Activated CD8-positive, alpha-beta memory T cell treated with anti-CD3 and anti-CD28 coated beads for 4 hours (primary cell): Measurements from ENCODE around the gene HBS1L.

Experiments
- DNase-seq, 2 donors: peaks; one replicate each; pipeline ENCODE4 v3.0.0-alpha.2; 2020; ENCODE audit warnings: low read depth in 2 of 2

Gene HBS1L

DNA sequence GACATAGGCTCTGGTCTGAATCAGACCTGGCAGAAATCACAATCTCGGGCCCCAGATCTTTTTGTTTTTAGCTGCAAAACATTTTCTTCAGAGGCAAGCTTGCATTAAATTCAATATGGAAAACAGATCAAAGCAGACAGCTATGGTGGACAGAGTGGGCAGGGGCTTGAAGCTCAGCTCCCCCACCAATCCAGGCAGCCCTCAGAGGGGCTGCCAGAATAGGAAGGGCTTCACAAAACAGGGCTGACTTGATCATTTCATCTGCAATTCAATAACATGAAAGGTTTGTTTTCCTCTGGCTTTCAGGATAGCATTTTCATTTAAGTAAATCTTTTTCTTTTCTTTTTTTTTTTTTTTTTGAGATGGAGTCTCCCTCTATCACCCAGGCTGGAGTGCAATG, 55.5 kb downstream of the HBS1L start:
- no peak for DNase-seq

DNA sequence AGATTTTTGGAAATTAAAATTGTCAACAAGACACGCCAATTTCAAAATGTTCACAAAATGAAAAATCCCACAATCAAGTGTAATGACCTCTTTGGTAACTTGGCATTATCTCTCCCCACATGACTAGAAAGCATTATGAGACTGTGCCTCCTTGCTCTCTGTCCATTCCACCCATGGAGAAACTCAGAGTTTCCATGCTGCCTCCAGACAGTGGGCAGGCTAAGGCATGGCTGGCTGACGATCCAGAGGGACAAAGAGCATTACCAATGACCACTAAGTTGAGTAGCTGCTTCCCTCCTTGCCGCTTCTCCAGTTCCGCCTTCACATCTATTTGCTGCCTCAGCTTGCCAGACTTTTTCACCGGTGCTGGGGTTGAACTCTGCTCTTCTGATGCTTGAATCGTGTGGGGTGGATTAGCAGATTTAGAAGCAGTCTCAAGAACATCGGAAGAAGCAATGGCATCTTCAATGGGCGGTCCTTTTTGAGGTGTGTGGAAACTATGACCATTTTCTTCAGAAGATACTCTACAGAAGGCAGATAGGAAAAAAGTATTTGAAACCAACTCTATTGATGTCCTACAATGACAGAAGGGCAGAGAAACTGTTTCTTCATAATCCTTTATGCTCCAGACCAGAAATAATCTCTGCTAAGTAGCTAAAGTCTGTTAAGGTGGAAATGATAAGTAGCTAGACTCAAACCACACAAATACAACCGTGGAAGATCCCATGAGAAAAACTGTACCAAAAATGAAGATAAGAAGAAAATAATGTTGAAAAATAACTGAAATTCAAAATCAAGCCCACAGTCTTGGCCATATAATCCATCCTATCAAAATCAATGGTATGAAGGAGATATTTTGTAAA, 57.3 kb downstream of the HBS1L start:
- DNase-seq, result no peak

DNA sequence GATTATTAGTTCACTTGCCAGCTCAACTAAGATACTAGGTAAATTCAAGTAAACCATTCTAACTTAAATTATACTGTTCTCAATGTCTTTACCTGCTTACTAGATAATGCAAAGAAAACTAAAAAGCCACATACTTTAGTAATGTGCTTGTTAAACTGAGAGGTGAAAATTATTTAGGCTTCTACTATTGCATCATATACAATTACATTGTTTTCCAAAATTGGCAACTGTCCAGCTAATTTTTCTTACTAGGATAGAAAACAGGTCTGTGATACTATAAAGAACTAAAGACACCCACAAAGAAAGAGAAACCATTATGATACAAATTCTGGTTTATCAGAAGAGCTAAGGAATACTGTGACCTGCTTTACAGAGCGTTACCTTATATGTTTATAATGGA, 59.1 kb downstream of the HBS1L start:
- no peak for DNase-seq

DNA sequence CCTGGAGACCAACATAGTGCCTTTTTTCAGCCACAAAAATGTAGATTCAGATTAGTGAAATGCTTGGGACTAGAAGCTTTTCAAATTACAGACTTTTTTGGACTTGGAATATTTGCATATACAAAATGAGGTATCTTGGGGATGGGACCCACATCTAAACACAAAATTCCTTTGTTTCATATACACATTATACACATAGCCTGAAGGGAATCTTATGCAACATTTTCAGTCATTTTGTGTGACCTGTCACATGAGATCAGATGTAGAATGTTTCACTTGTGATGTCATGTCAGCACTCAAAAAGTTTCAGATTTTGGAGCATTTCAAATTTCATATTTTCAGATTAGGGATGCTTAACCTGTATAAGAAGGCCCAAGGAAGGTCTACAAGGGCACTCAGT, 60.2 kb downstream of the HBS1L start:
- no peak for DNase-seq

DNA sequence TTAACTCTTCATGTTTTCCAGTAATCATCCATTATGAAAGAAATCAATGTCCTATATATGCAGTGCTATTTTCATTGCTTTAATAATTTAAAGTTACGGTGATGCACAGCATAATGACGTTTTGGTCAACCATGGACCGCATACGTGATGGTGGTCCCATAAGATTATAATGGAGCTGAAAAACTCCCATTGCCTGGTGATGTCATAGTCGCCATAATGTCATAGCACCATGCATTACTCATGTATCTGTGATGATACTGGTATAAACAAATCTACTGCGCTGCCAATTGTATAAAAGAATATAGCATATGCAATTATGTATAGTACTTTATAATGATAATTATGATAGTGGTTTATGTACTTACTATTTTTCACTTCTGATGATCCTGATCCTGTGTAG, 62.5 kb downstream of the HBS1L start:
- no peak for DNase-seq

DNA sequence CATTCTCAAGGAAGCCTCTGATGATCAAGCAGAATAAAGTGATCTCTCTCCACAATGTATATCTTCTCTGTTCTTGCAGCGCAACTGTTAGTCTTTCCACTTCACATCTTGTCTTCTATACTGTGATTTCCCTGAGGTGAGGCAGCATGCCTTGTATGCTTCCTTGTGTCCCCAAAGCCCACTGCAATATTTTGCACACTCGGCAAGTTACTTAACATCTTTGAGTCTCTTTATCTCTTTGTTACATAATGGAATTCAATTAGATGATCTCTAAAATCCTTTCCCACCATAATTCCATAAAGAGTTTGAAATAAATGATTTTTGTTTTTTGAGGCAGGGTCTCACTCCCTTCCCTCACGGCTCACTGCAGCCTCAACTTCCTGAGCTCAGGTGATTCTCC, 64.4 kb downstream of the HBS1L start:
- DNase-seq, result no peak

DNA sequence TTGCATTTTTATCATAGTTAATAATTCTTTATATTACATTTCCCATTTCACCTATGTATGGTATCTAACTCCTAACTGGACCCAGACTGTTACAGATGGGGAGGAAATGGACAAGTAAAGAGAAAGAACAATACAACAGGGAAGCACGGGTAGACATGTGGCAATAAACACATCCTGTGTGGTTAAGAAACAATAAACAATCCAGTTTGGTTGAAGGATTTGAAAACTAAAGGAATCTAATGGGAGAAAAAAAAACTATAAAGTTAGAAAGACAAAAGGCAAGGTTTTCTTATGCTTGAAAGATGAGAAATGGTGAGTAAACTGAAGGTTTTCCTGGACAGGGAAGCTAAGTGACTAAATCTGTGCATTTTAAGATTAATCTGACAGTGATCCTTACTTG, 69.8 kb downstream of the HBS1L start:
- DNase-seq, result no peak

DNA sequence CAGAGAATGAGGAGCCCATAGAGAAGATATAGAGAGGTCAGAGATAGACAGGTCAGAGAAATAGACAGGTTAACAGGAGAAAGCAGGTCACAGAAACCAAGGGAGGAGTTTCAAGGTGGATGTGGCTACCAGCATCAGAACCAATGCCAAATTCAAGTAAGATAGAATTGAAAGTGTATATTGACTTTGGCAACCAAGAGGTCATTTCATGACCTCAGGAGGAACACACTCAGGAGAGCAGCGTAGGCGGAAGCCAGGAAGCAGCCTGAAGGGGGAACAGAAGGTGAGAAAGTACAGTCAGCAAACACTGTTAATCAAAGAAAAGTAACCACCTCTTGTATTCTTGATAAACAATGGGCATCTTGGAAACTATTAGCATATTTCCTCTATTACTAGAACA, 70.8 kb downstream of the HBS1L start:
- DNase-seq, result no peak

DNA sequence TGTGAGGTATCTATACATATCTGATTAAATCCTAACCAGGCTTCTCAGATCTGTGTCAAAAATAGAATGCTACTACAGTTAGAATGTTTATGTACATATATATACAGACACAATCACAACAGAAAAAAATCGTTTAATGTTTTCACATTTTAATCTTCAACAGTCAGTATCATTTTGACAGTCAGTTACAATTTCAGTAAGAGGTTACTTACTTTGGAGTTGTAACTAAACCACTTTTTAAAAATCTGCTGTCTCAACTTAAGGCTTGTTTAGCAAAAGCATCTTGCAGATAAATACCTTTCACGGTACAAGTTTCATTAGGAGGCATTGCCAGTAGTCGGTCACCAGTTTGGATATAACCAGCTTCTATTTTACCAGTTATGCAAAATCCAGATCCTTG, 72.5 kb downstream of the HBS1L start:
- no peak for DNase-seq

DNA sequence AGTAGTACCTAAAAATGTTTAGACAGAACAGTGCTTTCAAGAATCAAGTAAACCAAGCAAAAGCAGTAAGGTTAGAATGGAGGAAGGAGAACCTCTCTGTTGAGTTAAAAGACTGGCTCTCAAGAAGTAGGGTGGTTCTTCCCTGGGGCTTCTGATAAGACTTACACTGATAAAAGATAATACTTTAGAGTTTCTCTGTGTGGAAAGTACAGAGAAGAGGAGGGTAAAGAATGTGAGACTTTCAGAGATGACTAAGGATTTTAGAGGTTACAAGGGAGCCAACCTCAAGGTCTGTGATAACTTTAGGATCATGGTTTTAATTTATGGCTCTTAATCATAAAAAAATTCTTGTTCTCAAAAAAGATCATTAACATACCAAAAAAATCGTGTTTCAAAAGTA, 73.8 kb downstream of the HBS1L start:
- no peak for DNase-seq

DNA sequence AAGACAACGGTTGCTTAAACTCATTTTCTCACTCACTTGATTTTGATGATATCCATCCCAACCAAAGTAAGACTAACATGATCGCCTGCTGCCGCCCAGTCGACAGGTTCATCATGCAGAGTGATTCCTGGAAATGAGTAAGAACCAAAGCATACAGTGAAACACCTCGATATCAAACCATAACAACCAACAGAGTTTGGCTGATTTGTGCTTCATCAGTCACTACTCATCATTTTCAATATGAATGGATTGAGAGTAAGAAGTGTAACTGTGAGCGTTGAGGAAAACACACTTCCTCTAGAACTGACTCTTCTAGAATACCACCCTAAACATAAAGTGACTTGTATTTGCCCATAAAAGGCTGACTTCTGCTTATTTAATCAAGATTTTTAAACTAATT, 75.5 kb downstream of the HBS1L start:
- no peak for DNase-seq

DNA sequence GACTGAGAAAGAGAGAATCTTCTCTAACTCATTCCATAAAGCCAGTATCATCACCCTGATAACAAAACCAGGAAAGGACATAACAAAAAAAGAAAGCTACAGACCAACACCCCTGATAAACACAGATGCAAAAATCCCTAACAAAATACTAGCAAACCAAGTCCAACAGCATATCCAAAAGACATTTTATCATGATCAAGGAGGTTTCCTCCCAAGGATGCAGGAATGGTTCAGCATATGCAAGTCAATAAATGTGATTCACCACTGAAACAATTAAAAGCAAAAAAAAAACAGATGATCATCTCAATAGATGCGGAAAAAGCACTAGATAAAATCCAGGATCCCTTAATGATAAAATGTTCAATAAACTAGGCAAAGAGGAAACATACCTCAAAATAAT, 80.3 kb downstream of the HBS1L start:
- no peak for DNase-seq

DNA sequence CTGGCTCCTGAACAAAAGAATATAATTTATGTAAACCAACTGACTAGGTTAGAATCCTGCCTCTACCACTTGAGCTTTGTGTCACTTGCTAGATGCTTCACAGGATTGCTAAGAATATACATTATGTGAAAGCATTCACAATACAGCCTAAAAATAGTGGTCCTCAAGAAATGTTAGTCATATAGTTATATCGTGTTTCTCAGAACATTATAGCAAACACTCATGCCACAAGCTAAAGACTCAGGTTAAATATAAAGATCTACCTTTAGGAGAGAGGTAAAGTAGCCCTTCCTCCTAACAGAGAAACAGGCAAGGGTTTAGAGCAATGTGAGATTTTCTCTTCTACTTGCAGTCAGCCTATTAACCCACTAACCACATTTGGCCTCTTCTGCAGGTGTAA, 86.9 kb downstream of the HBS1L start:
- no peak for DNase-seq

DNA sequence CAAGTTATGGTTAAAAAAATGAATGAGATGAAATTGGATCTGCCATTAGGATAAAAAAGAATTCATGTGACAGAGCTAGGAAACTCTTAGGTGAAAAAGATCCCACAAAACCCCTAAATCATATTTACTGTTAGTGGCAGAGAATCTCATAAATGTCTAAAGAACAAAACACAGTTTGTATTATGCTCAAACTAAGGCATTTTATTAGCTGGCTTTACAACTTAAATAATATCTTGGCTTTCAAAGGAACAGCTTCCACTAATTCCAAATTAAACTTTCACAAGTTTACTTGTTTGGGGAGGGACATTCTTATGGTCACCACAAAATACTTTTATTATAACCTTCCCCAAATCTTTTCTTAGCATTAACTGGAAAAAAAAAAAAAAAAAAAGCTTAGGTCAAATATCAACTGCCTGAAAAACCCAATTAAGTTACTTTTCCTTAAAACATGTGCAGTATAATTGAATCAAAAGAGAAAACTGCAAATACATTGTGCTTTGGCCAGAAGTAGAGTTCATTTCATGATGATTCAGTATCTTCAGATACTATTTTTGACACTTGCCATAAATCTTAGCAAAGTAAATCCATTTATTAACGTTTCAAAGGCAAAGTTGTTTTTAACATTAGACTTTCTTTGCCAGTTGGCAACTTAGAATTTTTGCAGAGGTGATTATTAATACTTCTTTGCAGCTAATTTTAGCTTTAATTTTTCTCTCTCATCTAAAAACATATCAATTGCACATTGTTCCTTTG, 90.0 kb downstream of the HBS1L start:
- no peak for DNase-seq

DNA sequence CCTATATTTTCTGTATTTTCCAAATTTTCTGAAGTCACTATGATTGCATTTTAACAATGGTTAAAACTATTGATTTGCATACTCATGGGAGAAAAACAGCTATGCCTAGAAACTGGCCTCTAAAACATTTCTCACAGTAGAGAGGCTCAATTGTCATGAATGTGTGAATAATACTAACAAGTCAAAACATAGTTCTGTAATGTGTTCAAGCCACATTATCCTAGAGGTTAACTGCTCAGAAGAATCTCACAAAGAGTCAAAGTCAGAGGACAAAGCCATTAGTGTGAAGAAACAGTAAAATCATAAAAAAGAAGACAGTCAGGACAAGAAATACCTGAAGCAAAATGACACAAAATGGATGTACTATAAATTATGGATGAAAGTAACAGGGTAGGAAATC, 92.2 kb downstream of the HBS1L start:
- no peak for DNase-seq

DNA sequence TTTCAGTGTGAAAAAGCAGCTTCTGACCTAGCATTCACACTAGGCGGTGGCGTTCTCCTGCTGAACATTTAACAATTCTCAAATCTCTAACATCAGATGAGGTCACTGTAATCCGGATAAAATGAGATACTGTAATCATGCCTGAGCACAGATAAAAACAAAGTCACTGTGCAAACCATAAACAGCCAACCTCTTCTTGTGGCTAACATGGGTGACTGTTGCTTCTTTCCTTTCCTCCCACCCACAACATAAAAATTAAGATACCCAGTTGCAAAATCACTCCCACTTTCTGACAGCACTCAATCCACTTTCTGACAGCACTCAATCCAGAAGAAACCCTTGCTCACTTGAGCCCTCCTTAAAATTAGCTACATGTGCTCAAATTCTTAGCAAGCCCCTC, 93.3 kb downstream of the HBS1L start:
- no peak for DNase-seq

DNA sequence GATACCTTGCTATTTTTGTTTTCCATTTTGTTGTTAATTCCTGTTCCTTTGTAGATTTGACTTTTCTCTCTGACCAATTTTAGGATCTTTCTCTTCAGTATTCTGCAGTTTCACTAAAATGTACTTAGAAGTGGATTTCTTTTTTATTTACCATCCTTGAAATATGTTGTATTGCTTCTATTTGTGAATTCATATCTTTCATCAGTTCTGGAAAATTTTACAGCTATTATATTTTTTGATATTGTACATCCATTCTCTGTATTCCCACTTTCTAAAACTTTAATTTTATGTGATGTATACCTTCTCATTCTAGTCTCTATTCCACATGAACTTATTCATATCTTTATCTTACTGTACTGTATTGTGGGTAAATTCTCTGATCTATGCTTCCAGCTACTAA, 95.0 kb downstream of the HBS1L start:
- DNase-seq, result no peak

DNA sequence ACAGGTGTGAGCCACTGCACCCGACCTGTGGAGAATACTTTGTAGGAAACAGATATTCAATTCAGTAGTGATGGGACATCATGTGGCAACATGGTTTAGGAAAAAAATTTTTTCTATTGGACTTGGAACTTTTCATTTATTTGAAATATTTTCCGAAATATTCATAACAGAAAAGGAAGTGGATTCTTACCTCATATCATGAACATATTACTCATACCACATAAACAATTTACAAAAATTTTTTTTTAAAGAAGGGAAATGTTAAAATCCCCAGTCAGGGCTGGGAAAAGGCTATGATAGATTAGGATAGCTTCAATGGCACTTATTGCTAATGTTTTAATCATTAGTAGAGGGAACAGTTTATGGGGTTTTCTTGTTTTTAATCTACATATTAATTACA, 97.9 kb downstream of the HBS1L start:
- DNase-seq, result no peak

DNA sequence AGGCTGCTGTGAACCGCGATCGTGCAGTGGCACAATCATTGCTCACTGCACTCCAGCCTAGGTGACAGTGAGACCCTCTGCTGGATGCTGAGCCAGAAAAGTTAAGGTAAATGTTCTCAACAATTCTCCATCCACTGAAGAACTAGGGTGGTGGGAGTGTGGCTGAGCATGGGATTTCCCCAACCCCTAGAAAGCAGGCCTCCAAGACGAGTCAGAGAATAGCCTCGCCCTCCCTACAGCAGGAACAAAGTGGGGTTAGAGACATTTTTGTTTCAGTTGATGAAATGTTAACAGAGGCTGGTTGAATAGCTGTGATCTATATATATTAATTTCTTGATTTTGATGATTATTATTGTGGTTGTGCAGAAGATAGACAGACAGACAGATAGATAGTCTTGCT, 98.6 kb downstream of the HBS1L start:
- DNase-seq, result no peak

DNA sequence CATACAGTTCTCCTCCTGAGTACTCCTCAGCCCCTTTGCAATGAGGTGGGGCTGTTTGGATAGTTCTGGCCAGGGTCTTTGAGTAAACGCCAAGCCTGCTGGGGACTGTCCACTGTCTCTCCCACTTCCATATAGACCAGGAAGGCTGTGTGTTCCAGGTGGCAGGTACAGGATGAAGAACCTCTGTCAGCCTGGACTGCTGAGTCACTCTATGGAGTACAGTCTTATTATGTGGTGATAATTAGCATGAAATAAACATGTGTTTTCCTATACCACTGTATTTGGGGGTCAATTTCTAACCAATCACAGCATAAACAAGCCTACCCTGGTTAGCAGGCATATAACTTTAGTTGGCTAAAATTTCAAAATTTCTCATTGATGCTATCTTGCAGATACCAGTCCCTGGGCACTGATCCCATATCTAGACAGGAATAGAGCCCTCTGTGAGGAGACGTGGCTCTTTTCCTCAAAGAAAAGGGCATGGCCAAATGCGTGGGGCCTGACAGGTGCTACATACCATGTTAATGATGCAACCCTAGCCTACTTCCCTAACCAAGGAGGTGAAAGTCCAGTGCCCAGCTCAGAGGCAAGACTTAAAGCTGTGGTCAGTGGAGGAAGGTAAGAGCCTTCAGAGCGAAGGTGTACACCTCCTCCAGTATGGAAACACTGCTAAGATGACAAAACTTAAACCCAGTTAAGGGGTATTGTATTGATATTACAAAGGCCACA, 100.2 kb downstream of the HBS1L start:
- DNase-seq, result no peak

DNA sequence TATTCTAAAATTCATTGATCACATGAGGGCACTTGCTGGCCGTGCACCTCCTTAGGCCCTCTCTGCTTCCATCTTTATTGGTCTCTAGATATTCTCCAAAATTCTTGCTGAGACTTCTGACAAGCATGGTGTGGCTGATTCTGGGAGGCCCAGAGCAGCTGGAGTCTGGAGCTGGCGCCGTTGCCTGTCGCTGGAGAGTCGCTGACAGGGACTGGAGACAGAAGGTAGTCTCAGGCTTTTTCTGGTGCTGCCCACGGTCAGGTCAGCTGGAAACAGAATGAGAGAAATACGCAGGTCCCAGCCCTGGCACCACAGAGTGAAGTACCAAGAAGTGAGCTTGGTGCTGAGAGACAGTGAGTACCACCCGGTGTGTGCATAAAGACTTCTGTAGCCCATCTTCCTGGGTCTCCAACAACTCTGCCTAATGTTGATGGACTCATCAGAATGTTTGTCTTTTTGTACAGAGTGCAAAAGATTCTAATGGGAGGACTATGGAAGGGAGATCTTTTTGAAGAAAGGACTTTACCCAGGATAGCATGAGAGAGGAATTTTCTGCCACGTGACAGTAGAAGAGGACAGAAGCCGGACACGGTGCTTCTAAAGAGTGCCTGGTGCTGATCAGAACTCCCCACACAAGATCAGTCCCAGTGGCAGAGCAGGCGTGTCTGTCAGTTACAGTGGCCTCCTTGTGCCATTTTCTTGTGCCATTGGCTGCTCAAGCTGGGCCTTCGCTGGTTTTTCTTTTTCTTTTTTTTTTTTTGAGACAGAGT, 102.9 kb downstream of the HBS1L start:
- DNase-seq, result no peak

DNA sequence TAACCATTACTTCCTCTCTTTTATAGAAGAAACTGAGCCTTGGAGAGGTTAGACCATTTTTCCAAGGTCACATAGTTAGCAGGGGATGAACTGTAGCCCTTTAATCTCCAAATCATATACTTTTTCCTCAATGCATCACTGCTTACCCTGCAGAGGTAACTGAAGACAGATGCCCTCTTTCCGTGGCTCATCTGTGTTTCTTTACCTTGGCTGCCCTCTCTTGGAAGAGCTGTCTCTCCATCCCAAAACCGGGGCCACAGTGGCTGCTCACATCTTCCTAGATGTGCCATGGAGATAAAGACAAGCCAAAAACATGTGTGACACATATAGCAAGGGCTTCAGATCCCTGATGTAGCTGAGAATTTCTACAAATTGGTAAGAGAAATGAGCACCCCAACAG, 104.1 kb downstream of the HBS1L start:
- no peak for DNase-seq
